ENCODE data around the gene PLEKHG4B. TPM values are rescaled to one million over a fixed set of nuclear protein-coding genes. Genes with fewer than 3 reads are reported as not detected.

PLEKHG4B gene
- polyA plus RNA-seq, 1 of the 3 experiments (the other 2 are of a cell fraction): 0.18 TPM

- peaks cover 26% of the 10 kb centered on the region for H3K79me2 ChIP-seq (ENCODE audit: insufficient read depth)
- no peak for TF ChIP-seq REST (IDR thresholded peaks at IDR 0.05; ENCODE audit: low read depth, low read length)
- no peak for TF ChIP-seq USF2 (IDR thresholded peaks at IDR 0.05; ENCODE audit: borderline replicate concordance, low read depth, low read length)
- TF ChIP-seq SMC3 (IDR thresholded peaks at IDR 0.05; ENCODE audit: low read depth, low read length): no peak
- no peak for TF ChIP-seq FOSL2 (IDR thresholded peaks at IDR 0.05; ENCODE audit: borderline replicate concordance, low read depth)
- no peak for TF ChIP-seq EZH2phosphoT487 (IDR thresholded peaks at IDR 0.05; ENCODE audit: borderline replicate concordance, low read depth)
- no peak for TF ChIP-seq TAF1 (IDR thresholded peaks at IDR 0.05; ENCODE audit: borderline replicate concordance, low read depth, low read length)
- TF ChIP-seq MEF2A (IDR thresholded peaks at IDR 0.05; ENCODE audit: borderline replicate concordance, low read depth): no peak
- TF ChIP-seq RXRA (IDR thresholded peaks at IDR 0.05; ENCODE audit: borderline replicate concordance, low read depth): no peak
- TF ChIP-seq POLR2AphosphoS5 (IDR thresholded peaks at IDR 0.05; ENCODE audit: low read depth, low read length): no peak
- no peak for TF ChIP-seq GATA2 (CRISPR knock-in tag; IDR thresholded peaks at IDR 0.05)
- H3K9ac ChIP-seq: no peak overlapping the region
- no peak overlapping the region for H3K27ac ChIP-seq (ENCODE audit: low read depth in 2 of 2, low read length in 1 of 2)
- ChIA-PET POLR2A (no interaction called here), CTCF (interaction anchor here (2.3 kb wide), 1 partner anchor 13 kb away, joined by 10 read pairs; no protein-coding TSS in a partner anchor)
- H3K4me3 ChIP-seq (ENCODE audit: low read depth in 2 of 2, low read length in 1 of 2): no peak overlapping the region
- peaks cover 0 to 3% of the 10 kb centered on the region in 2 experiments; a peak in 1 of 4 replicates for H3K4me1 ChIP-seq (ENCODE audit: control insufficient read depth in 1 of 2, insufficient read depth in 2 of 2, low read depth in 1 of 2, low read length in 1 of 2)
- peaks cover 5% of the 10 kb centered on the region for H3F3A ChIP-seq (replicated peaks; ENCODE audit: insufficient read depth)
- H3K4me2 ChIP-seq: no peak overlapping the region
- H3K36me3 ChIP-seq (replicated peaks in 1 of 2; ENCODE audit: control insufficient read depth in 1 of 2, insufficient read depth in 2 of 2, low read length in 1 of 2): peaks cover 14 to 27% of the 10 kb centered on the region in 2 experiments
- H2AFZ ChIP-seq (ENCODE audit: low read depth): no peak overlapping the region
- 96% methylated on average over 8 of the region's 8 CpGs for whole genome bisulfite sequencing (ENCODE audit: low lambda C conversion rate)
- no peaks in the 10 kb centered on the region for H3K27me3 ChIP-seq (ENCODE audit: insufficient read depth)
- DNase-seq: no peak
- peaks cover 29% of the 10 kb centered on the region for H4K20me1 ChIP-seq (ENCODE audit: insufficient read depth)
- H3K9me3 ChIP-seq: no peaks in the 10 kb centered on the region
- H3K9me2 ChIP-seq: no peaks in the 10 kb centered on the region
These were observed 109.7 kb downstream of the PLEKHG4B start for GRCh38 chr5:201672-202071.

GRCh38 chr5:203246-203930 is 111.4 kb downstream of the PLEKHG4B start:
- Histone ChIP-seq H3K27me3 (ENCODE audit: insufficient read depth) (no peaks in the 10 kb centered on the region), H2AFZ (ENCODE audit: low read depth) (no peak overlapping the region), H3K4me1 (ENCODE audit: control insufficient read depth in 1 of 2, insufficient read depth in 2 of 2, low read depth in 1 of 2, low read length in 1 of 2) (peaks cover 0 to 4% of the 10 kb centered on the region in 2 experiments; a peak in 1 of 4 replicates), H3K36me3 (replicated peaks in 1 of 2; ENCODE audit: control insufficient read depth in 1 of 2, insufficient read depth in 2 of 2, low read length in 1 of 2) (peaks cover 14 to 27% of the 10 kb centered on the region in 2 experiments), H3K9me3 (no peaks in the 10 kb centered on the region), H3K27ac (ENCODE audit: low read depth in 2 of 2, low read length in 1 of 2) (no peak overlapping the region), H3K9me2 (no peaks in the 10 kb centered on the region), H3F3A (replicated peaks; ENCODE audit: insufficient read depth) (peaks cover 5% of the 10 kb centered on the region), H3K4me2 (no peak overlapping the region), H3K4me3 (ENCODE audit: low read depth in 2 of 2, low read length in 1 of 2) (no peak overlapping the region), H3K79me2 (ENCODE audit: insufficient read depth) (peaks cover 42% of the 10 kb centered on the region), H3K9ac (no peak overlapping the region), H4K20me1 (ENCODE audit: insufficient read depth) (peaks cover 46% of the 10 kb centered on the region)
- 93% methylated on average over 22 of the region's 26 CpGs for WGBS (ENCODE audit: low lambda C conversion rate)
- POLR2A ChIA-PET: no interaction called here
- CTCF ChIA-PET: interaction anchor here (1.6 kb wide), 1 partner anchor 15 kb away, joined by 4 read pairs; no protein-coding TSS in a partner anchor
- no peak for DNase-seq
- TF ChIP-seq RAD21 (IDR thresholded peaks at IDR 0.05; ENCODE audit: low read length) (no peak), POLR2AphosphoS5 (IDR thresholded peaks at IDR 0.05; ENCODE audit: low read depth, low read length) (no peak), FOXJ3 (CRISPR knock-in tag; IDR thresholded peaks at IDR 0.05) (no peak), GABPA (IDR thresholded peaks at IDR 0.05; ENCODE audit: low read depth) (no peak), GATA2 (CRISPR knock-in tag; IDR thresholded peaks at IDR 0.05) (no peak), CHD2 (IDR thresholded peaks at IDR 0.05; ENCODE audit: low read length, partially characterized antibody) (no peak), FOSL2 (IDR thresholded peaks at IDR 0.05; ENCODE audit: borderline replicate concordance, low read depth) (no peak)

All from SK-N-SH (cell line).